Epidermal melanocyte (primary cell): ENCODE data around the gene F2RL1.
"Not testable (repeated sequence)": the region's sequence is repeated elsewhere in the genome, so short reads cannot be mapped to it uniquely, and the experiment has no call there.

ENCODE experiments used
- DNase-seq: peaks from one replicate; pipeline ENCODE4 v3.0.0; 2011; ENCODE audit warnings: low spot score; ENCODE audit not compliant: insufficient read length

F2RL1 gene

DNA sequence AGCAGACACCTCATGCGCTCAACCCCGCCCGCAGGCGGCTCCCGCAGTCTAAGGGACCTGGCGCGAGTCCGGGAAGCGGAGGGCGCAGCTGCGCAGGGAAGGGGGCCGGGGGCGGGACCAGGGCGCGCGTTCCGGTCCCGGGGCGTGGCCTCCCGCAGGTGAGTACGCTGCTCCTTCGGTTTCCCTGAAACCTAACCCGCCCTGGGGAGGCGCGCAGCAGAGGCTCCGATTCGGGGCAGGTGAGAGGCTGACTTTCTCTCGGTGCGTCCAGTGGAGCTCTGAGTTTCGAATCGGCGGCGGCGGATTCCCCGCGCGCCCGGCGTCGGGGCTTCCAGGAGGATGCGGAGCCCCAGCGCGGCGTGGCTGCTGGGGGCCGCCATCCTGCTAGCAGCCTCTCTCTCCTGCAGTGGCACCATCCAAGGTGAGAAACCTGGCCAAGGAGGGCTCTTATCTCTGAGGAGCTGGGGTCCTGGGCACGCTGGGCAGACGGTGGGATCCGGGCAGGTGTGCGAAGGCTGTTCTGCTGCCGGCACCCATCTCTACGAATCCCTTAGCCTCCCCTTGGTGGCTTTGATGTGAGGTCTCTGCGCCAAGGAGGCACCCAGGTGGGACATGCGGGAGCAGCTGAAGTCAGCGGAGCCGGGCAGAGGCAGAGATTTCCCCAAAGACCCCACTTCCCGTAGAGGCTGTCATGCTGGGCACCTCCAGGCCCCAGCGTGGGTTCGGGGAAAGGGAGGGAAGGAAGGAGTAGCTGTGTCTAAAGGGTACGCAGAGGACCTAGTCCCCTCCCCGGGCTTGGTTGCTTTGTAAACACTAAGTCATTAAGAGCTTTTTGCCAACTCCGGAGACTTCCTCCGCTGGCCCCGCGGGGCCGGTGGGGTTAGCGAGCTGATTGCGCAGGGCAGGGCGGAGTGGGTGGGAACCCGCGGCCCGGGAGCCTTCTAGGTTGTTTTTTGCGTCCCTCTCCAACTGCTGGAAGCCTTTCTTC, at the start of gene F2RL1:
Gene F2RL1 (plus strand): TSS at position 187 of the 988 bp plus-strand sequence. CDS start 153 bp downstream, at position 340.
- no peak for DNase-seq

DNA sequence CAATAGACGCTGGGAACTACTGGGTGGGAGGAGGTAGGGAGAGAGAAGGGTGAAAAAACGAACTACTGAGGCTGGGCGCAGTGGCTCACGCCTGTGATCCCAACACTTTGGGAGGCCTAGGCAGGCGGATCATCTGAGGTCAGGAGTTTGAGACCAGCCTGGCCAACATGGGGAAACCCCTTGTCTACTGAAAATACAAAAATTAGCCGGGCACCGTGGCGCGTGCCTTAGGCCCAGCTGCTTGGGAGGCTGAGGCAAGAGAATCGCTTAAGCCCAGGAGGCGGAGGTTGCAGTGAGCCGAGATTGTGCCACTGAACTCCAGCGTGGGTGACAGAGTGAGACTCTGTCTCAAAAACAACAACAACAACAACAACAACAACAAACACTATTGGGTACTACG, 47.8 kb upstream of the F2RL1 start:
- DNase-seq, result not testable (repeated sequence)

DNA sequence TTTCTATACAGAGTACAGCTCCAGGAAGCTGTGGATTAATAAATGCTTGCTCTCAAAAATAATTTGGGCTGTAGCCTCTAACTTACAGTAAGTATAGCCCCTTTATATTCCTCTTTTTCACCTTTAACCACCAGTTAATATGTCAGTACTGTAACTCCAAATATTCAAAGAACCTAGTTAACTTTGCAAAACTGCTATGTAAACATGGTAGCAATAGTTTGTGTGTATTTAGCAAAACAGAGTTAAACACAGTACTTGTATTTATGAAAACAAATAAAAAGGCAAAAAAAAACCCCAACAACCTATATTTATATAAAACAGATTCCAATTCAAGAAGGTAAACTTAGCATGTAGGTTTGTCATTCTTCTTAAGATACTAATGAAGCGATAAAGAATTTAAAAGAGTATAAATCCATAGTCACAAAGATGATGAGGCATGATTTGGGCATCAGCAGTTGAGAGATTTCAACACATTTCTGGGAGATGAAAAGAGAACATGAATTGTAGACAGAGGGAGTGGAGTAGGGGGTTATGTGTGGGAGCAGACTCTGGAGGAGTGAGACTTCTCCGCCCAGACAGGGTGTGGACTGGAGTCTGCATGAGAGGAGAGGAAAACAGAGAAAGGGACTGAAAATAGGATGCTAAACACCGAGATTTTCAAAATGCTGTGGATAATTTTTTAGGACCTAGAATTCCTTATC, 47.0 kb upstream of the F2RL1 start:
- no peak for DNase-seq

DNA sequence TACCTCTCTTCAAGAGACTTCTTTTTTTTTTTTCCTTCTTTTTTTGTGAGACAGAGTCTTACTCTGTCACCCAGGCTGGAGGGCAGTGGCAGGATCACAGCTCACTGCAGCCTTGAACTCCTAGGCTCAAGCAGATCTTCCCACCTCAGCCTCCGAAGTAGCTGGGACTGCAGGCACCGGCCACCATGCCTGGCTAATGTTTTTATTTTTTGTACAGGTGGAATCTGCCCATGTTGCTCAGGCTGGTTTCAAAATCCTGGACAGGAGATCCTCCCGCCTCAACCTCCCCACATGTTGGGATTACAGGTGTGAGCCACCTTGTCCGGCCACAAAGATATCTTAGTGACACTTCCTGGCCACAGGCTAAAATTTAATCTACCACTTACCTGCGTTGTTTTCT, 42.9 kb upstream of the F2RL1 start:
- DNase-seq, result no peak

DNA sequence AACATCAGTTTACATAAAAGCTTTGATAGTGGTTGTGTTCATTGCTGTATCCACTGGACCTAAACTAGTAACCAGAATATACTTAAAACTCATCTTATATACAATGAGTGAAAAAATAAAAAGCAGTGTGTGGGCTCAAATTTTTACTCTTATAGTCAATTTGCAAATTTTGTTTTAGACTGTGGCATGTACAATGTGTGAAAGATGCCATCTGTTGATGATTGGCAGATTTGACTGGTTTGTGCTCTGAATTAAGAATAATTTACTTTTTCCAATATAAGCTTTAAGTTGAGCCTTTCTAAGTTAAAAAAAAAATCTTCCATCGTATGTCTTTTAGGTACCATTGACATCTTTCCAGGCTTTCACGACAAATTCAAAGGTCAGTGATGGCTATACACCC, 42.4 kb upstream of the F2RL1 start:
- DNase-seq, result no peak

DNA sequence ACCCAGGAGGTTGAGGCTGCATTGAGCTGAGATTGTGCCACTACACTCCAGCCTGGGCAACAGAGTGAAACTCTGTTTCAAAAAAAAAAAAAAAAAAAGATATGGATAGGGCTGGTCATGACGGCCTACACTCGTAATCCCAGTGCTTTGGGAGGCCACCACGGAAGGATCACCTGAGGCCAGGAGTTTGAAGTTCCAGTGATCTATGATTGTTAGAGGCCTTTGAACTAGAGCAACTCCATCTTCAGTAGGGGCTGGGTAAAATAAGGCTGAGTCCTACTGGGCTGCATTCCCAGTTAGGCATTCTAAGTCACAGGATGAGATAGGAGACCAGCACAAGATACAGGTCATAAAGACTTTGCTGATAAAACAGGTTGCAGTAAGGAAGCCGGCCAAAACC, 38.2 kb upstream of the F2RL1 start:
- DNase-seq, result not testable (repeated sequence)

GRCh38 chr5:76781775-76782174, 37.1 kb upstream of the F2RL1 start:
- DNase-seq, result no peak

DNA sequence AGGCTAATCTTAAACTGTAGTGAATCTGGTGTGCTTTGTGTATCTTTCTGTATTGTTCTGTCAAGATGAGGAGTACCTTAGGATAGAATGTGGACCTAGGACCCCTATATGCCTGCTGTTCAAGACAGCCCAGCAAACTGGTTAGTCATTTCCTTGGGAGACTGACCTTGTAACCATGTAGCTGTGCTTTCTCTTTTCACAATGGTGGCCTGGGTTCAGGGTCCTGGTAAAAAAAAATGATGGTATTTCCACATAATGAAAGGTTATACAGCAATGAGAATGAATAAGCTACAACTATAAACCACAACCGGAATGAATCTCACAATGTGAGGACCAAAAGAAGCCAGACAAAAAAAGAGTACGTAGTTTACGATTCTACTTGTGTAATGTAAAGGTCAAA, 36.4 kb upstream of the F2RL1 start:
- no peak for DNase-seq

GRCh38 chr5:76787237-76787636, 31.6 kb upstream of the F2RL1 start:
- DNase-seq, result no peak

GRCh38 chr5:76788362-76788761, 30.5 kb upstream of the F2RL1 start:
- DNase-seq, result no peak

DNA sequence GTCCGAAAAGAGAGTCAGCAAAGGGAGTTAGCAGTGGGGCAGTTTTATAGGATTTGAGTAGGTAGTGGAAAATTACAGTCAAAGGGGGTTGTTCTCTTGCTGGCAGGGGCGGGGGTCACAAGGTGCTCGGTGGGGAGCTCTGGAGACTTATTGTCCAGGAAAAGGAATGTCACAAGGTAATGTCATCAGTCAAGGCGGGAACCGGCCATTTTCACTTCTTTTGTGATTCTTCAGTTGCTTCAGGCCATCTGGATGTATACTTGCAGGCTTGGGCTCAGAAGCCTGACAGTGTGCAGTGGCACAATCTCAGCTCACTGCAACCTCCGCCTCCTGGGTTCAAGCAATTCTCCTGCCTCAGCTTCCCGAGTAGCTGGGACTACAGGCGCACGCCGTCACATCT, 29.6 kb upstream of the F2RL1 start:
- not testable (repeated sequence) for DNase-seq

DNA sequence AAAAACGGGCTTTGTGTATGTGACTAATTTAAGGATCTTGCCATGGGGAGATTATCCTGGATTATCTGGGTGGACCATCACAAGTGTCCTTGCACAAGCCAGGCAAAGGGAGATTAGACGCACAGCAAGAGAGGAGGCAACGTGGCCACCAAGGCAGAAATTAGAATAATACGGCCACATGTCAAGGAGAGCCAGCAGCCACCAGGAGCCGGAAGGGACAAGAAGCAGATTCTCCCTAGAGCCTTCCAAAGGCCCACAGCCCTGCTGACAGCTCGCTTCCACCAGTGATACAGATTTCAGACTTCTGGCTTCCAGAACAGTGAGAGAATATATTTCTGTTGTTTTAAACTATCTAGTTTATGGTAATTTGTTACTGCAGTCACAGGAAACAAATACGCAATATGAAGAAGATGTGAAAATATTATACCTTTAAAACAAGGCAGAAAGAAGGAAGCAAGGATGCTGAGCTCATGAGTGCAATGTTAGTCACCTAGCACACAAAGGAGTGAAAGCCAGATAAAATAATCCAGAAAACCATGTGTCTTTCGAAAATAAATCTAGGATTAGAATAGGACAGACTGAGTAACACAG, 28.7 kb upstream of the F2RL1 start:
- DNase-seq, result no peak

- no peak for DNase-seq
Measured at GRCh38 chr5:76790632-76791290, 28.1 kb upstream of the F2RL1 start.

DNA sequence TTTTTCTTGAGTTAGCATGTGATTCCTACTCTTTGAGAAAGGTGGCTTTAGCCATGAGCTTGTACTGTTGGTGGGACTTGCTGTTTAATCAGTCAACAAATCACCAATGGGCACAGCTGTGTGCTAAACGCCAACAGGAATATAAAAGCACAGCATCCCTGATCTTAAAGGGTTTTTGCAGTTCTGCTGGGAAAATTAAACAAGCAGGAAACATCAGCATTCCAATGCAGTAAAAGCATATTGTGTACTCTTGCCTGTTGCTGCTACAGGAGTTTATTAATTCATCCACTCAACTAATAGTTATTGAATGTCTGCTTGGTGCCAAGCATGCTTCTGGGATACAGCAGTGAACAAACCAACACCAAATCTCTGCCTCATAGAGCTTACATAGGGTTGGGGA, 27.4 kb upstream of the F2RL1 start:
- no peak for DNase-seq

GRCh38 chr5:76794871-76795270, 24.0 kb upstream of the F2RL1 start:
- no peak for DNase-seq

DNA sequence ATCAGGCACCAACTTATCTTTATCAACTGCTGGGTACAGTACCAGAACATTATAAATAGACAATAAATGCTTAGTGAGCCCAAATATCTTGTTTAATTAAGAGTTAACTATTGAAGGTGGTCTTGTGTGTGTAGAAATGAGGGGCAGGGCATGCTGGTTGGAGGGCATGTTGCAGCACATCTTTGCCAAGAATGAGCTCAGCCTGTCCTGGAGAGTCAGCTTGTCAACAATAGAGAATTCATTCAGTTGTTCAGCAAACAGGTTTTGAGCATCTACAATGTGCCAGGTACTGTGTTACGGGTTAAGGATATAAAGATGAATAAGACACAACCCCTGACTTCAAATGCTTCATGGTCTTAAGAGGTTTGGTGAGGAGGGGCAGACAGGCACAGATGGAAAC, 19.2 kb upstream of the F2RL1 start:
- no peak for DNase-seq

- no peak for DNase-seq
Measured at GRCh38 chr5:76800579-76800978, 18.3 kb upstream of the F2RL1 start.

DNA sequence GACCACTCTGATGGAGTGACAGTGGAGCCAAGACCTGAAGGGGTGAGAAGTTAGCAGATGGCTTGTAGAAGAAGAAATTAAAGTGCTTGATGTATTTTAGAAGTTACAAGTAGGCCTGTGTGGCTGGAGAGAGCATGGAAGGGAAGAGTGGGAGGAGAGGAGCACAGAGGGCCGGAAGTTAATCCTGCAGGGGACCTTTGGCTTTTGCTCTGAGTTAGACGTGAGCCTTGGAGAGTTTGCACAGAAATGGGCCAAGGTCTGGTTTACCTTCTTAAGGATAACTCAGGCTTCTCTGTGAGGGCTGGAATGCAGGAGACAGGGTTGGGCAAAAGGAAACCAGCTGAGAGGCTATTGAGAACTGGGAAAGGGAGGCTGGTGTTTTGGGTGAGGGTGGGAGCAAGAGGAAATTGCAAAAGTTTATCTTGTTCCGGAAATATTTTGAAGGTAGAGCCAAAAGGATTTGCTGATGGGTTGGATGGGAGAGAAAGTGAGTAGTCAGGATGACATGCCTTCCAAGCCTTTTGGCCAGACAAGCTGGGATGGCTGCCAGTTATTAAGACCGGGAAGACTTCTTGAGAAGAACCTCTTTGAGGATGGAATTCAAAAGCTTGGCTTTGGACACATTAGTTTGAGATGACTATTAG, 17.5 kb upstream of the F2RL1 start:
- DNase-seq, result peak; percentile 15

DNA sequence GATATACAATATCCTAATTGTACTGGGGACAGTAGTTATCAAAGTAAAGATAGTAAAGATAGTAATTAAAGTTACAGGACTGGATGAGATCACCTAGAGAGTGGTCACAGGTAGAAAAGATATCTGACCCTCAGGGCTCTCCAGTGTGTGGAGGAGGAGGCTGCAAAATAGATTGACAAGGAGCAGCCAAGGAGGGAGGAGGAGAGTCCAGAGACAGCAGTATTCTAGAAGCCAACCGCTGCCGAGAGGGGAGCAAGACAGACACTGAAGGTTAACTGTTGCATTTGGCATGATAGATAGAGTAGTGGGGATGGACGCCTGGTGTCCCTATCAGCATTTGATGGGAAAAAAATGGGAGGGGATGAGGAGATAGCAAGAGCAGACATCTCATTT, 17.0 kb upstream of the F2RL1 start:
- DNase-seq, result no peak

DNA sequence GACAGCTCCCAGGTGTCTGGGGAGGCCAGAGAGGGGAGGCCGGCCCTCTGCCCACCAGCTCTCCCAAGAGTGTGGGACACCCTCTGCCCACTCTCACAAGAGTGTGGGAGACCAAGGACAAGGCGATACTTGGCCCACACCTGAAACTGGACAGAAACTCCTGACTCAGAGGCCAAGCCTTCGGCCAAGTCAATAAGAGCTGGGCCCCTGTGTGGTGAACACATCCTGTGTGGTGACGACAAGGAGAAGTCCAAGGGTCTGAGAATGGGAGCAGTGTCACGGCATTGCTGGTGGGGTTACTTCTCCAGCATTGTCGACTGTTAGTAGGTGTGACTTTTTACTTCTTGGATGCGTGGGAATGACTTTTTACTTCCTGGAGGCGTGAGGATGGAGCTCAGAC, 14.6 kb upstream of the F2RL1 start:
- no peak for DNase-seq
